Gastrocnemius medialis (tissue), 4 donors: ENCODE results near the gene NIT1.

Source experiments
- POLR2A ChIP-seq, 2 donors: fragments of 450-650 bp; IDR thresholded peaks; one replicate each; pipeline ENCODE4 v1.6.1; 2017; ENCODE audit warnings: antibody characterized with exemption in 2 of 2, mild to moderate bottlenecking in 2 of 2, moderate library complexity in 2 of 2
- TF ChIP-seq, protein P1 (sequence below), 5 experiments: fragments of 450-650 bp in 3 of 5; fragments of 200-600 bp in 2 of 5; sonication (generic) in 2 of 5; IDR thresholded peaks in 4 of 5; conservative IDR thresholded peaks in 1 of 5; 1 replicate in 4 of 5; 2 replicates in 1 of 5; pipeline ENCODE4 v1.5.1; 2016 to 2019; ENCODE audit warnings: antibody characterized with exemption in 5 of 5, mild to moderate bottlenecking in 3 of 5, moderate library complexity in 3 of 5

DNA sequence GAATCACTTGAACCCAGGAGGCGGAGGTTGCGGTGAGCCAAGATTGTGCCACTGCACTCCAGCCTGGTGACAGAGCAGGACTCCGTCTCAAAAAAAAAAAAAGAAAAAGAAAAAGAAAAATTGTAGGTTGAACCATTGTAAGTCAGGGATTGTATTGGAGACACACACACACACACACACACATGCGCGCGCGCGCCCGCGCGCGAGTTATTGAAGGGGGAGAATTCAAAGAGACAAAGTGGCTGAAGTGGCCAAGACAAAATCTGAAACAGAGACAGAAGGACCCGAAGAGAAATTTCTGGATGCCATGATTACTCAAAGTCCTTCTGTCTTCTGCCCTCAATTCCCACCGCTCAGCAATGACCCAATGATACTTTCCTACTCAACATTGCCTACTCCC, 23.4 kb upstream of the NIT1 start:
- TF ChIP-seq, protein P1, sequence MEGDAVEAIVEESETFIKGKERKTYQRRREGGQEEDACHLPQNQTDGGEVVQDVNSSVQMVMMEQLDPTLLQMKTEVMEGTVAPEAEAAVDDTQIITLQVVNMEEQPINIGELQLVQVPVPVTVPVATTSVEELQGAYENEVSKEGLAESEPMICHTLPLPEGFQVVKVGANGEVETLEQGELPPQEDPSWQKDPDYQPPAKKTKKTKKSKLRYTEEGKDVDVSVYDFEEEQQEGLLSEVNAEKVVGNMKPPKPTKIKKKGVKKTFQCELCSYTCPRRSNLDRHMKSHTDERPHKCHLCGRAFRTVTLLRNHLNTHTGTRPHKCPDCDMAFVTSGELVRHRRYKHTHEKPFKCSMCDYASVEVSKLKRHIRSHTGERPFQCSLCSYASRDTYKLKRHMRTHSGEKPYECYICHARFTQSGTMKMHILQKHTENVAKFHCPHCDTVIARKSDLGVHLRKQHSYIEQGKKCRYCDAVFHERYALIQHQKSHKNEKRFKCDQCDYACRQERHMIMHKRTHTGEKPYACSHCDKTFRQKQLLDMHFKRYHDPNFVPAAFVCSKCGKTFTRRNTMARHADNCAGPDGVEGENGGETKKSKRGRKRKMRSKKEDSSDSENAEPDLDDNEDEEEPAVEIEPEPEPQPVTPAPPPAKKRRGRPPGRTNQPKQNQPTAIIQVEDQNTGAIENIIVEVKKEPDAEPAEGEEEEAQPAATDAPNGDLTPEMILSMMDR (IDR thresholded peaks at IDR 0.05 in 4 of 5, conservative IDR thresholded peaks at IDR 0.05 in 1 of 5): no peak
- no peak for TF ChIP-seq POLR2A (IDR thresholded peaks at IDR 0.05)
